GM12865 (cell line): Measurements from ENCODE around the gene SNRNP35.

Experiments used
- DNase-seq: peaks from one replicate; pipeline ENCODE4 v3.0.0; 2010; ENCODE audit warnings: low read depth
- H3K4me3 ChIP-seq: 2 replicates; pipeline ENCODE4 v1.5.1; 2011; ENCODE audit warnings: mild to moderate bottlenecking, low read depth, low read length, control low read depth
- TF ChIP-seq, protein P1 (sequence below): IDR thresholded peaks from 2 replicates; pipeline ENCODE4 v1.5.1; 2011; ENCODE audit warnings: low read length, control low read depth, low read depth, inconsistent platforms; ENCODE audit not compliant: insufficient read depth; ENCODE audit errors: missing control alignments

SNRNP35 gene

DNA sequence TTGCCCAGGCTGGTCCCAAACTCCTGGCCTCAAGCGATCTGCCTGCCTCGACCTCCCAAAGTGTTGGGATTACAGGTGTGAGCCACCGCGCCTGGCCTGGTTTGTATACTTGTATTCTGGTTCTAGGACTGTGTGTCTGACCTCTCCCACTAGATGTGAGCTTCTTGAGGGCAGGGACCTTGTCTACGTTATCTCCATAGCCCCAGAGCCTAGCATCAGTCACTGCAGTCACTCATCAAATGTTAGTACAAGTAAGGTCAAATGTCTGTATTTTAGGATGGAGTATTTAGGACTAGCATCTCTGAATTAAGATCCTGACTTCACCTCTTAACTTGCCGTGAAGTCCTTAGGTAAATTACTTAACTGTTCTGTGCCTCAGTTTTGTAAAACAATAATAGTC lies 24.3 kb upstream of the SNRNP35 start:
- peak overlapping the region; percentile 90 for H3K4me3 ChIP-seq
- TF ChIP-seq, protein P1, sequence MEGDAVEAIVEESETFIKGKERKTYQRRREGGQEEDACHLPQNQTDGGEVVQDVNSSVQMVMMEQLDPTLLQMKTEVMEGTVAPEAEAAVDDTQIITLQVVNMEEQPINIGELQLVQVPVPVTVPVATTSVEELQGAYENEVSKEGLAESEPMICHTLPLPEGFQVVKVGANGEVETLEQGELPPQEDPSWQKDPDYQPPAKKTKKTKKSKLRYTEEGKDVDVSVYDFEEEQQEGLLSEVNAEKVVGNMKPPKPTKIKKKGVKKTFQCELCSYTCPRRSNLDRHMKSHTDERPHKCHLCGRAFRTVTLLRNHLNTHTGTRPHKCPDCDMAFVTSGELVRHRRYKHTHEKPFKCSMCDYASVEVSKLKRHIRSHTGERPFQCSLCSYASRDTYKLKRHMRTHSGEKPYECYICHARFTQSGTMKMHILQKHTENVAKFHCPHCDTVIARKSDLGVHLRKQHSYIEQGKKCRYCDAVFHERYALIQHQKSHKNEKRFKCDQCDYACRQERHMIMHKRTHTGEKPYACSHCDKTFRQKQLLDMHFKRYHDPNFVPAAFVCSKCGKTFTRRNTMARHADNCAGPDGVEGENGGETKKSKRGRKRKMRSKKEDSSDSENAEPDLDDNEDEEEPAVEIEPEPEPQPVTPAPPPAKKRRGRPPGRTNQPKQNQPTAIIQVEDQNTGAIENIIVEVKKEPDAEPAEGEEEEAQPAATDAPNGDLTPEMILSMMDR: no peak
- no peak for DNase-seq

DNA sequence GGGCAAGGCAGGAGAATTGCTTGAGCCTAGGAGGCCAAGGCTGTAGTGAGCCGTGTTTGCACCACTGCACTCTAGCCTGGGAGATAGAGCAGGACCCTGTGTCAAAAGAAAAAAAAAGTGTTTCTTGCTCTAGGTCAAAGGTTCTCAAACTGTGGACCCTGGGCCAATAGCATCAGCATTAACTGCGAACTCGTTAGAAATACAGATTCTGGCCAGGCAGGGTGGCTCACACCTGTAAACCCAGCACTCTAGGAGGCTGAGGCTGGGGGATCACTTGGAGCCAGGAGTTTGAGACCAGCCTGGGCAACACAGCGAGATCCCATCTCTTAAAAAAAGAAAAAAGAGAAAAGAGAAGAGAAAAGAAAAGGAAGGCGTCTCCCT lies 22.3 kb upstream of the SNRNP35 start:
- DNase-seq: no peak
- H3K4me3 ChIP-seq: peak overlapping the region; percentile 90
- TF ChIP-seq, protein P1: no peak

DNA sequence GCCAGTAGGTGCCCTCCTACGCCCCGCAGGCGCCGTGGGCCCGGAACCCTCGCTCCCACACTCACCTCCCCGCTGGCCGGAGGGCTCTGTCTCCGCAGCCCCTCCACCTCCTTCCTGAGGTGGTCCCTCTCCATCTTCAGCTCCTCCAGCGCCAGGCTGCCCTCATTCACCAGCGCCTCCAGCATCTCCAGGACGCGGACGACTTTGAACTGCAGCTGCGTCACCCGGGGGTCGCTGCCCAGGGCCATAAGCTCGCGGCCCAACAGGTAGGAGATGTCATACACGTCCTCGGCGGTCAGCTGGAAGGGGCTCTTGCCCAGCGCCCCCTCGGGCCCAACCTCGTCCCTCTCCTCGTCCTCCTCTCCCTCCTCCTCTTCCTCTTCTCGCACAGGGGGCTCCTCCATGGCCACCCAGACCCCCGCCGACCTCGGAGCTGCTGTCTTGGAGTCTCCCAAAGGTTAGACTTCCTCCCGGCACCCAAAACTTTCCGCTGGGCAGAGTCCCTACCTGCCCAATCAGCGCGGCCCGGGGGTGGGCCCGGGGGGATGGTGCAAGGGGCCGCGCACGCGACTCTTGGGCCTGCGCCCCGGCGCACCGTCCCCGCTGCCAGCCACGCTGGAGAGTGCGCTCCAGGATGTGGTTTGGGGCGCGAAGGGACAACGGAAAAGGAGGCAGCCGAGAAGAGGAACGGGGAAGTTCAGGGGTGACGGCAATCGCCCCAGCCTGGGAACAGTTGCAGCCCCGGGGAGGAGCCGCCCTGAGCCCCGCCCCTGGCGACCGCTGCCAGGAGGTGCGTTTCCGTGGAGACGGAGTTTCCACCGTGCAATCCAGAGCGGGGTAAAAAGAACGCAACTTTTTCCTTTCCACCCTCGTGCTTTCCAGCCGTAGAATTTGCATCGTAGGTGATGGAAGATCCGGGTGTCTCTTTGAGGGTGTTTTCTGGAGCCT lies 21.6 kb upstream of the SNRNP35 start, which contains the start of gene RILPL2:
TSS of gene RILPL2 (minus strand) at position 668 of the 948 bp plus-strand sequence. CDS start at position 404, 264 bp downstream.
- peak; percentile 97 for DNase-seq
- TF ChIP-seq, protein P1: no peak
- peak within 1 kb of the TSS; percentile 90 for H3K4me3 ChIP-seq

DNA sequence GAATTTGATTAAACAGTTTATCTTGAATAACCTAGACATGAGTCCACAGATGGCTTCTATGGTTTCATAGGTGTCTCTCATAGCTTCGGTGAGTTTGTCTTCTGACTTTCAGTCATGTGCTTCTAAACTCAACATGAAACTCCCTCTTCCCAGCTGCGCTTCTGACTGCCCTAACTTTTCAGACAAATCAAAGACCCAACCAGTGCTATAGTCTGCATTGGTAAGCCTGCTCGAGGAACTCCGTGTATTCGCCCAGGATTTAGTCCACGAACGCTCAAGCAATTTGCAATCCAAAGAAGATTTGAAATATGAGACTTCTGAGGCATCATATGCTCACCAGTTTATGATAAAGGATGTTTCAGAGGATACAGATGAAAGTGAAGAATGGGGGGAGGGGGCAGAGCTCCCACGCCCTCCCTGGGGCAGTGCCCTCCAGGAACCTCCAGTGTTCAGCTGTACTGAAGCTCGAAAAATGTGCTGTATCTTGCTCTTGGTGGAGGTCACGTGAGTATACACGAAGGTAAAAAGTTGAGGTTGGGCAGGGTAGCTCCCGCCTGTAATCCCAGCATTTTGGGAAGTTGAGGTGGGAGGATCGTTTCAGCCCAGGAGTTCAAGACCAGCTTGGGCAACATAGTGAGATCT lies 16.3 kb upstream of the SNRNP35 start:
- peak; percentile 92 for DNase-seq
- TF ChIP-seq, protein P1: no peak
- H3K4me3 ChIP-seq: peak overlapping the region; percentile 51

DNA sequence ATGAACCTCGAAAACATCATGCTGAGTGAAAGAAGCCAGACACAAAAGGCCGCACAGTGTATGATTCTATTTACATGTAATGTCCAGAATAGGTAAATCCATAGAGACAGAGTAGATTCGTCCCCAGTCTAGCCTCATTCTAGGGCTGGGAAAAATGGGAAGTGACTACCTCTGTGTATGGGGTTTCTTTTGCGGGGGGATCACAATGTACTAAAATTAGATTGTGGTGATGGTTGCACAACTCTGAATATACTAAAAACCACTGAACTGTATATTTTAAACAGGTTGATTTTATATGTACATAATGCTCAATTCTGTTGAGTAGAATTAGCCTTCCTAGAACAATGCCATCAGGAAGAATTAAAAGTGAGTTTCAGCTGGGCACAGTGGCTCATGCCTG lies 15.2 kb upstream of the SNRNP35 start:
- no peak for DNase-seq
- H3K4me3 ChIP-seq: no peak overlapping the region; the same call in 1 of the 2 replicates
- TF ChIP-seq, protein P1: no peak

DNA sequence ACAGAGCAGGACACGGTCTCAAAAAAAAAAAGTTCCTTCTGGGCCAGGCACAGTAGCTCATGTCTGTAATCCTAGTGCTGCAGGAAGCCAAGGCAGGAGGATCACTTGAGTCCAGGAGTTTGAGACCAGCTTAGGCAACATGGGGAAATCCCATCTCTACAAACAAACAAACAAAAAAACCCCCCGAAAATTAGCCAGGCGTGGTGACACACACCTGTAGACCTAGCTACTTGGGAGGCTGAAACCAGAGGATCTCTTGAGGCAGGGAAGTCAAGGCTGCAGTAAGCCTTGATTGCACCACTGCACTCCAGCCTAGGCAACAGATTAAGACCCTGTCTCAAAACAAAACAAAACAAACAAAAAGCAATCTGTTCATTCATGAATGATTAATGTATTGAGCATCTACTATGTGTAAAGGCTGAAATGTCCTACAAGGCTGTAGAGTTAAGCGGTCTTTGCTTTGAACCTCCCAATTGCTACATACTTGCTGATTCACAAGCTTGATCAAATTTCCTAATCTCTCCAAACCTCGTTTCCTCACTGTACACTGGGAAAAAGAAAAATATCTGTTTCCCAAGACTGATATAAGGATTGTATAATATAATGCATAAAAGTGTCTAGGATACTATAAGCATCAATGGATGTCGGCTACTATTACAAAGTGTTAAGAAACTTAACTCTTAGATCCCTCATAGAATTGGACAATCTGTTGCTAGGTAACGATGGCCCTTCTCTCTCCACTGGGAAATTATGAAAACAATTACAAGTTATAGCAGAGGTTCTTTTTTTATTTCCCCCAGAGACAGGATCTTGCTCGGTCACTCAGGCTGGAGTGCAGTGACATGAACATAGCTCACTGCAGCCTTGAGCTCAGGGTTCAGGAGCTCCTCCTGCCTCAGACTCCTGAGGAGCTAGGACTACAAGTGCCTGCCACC lies 13.6 kb upstream of the SNRNP35 start:
- TF ChIP-seq, protein P1: no peak
- DNase-seq: peak; percentile 35
- no peak overlapping the region for H3K4me3 ChIP-seq
